ENCODE measurements around the gene ENOX1.
"Not testable (repeated sequence)": the region's sequence is repeated elsewhere in the genome, so short reads cannot be mapped to it uniquely, and the experiment has no call there.

Gene ENOX1

GRCh38 chr13:43431841-43432240 lies 354.9 kb downstream of the ENOX1 start:
- DNase-seq (ENCODE audit: low read depth): no peak

GRCh38 chr13:43431290-43431716 lies 355.5 kb downstream of the ENOX1 start:
- no peak for DNase-seq (ENCODE audit: low read depth)

DNA sequence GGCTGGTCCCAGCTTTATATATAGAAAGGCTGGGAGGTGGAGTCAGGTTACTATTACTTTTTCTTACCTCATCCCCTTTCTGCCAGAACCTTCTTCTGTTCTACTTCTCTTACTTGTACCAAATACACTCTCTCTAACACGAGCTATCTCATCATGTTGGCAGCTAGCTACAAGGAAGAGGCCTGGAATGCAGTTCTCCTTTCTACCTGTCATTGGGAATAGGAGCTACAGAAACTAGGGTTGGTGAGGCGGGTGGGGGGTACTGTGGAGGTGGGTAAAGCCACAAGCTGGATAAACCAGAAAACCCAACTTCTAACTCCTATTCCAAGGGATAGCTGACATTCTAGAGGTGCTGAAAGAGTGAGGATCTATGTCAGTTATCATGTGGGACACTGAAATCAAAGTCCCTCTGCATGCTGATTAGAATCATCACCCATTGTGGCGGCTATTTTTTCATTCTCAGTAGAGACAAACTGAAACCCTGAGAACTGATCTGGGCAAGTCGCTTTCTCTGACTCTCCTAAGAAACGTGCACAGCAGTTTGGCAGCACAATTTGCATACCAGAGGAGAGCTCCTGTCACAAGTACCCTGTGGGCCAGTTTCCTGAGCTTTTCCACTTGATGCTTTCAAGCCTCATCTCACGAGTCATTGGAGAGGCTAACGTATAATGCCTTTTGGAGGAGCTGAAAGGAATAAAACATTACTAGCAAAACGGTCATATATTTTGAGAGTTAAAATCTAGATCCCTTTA lies 358.1 kb downstream of the ENOX1 start:
- no peak for DNase-seq (ENCODE audit: low read depth)

DNA sequence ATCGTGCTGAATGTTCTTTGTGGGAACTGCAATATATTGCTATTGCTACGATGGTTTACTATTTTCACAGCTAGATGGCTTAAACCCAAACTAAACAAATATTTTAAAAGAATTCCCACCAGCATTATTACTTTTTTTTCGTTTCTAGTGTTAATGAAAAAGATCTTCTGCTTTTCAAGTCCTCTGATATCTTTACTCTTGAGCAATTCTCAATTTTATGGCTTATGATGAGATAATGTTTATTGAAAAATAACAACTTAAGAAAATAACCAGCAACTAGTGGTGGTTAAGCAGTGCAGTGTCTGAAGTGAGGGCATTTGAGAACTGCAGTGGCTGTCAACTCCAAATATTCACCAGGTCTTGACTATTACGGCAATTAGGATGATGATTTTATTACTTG lies 360.4 kb downstream of the ENOX1 start:
- no peak for DNase-seq (ENCODE audit: low read depth)

GRCh38 chr13:43425234-43425633 lies 361.5 kb downstream of the ENOX1 start:
- DNase-seq (ENCODE audit: low read depth): no peak

- DNase-seq (ENCODE audit: low read depth): no peak
Observed at GRCh38 chr13:43424412-43424811, 362.4 kb downstream of the ENOX1 start.

GRCh38 chr13:43422116-43422515 lies 364.7 kb downstream of the ENOX1 start:
- DNase-seq (ENCODE audit: low read depth): no peak

- not testable (repeated sequence) for DNase-seq (ENCODE audit: low read depth)
Observed at GRCh38 chr13:43416842-43417241, 369.9 kb downstream of the ENOX1 start.

- not testable (repeated sequence) for DNase-seq (ENCODE audit: low read depth)
Observed at GRCh38 chr13:43416408-43416807, 370.4 kb downstream of the ENOX1 start.

- not testable (repeated sequence) for DNase-seq (ENCODE audit: low read depth)
Observed at GRCh38 chr13:43415903-43416391, 370.8 kb downstream of the ENOX1 start.

DNA sequence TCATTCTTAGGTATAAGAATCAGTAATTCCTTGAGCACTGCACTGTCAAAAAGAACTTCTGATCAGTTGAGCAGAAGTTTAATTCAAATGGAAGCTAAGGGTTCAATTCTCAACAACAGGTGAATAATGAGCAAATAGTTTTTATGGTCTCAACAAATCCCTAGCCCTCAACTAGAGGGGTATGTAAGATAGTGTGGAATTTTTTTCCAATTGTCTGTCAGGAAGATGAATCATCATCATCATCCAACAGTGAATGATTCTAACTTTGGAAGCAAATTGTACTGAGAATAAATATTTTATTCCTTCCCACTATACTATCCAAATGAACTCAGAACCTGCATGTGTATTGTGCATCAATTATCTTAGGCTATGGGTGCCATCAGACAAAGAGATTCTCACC lies 372.7 kb downstream of the ENOX1 start:
- no peak for DNase-seq (ENCODE audit: low read depth)

DNA sequence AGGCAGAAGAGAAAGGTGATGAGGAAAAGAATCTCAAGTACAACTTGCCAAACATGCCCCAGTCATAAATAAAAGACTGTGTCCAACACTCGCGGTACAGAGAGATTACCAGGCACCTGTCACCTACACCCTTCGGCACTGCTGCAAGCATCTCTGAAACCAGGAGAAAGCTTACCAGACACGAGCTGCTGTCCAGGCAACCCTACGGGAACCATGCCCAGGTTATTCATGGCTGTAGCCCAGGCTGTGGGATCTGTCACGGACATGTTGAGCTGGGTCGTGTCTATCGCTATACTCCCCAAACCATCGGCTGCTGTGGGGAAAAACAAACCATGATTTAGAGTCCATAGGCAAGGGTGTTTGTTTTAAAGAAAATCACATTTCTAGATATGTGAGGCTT lies 375.0 kb downstream of the ENOX1 start:
- DNase-seq (ENCODE audit: low read depth): no peak

GRCh38 chr13:43411211-43411610 lies 375.6 kb downstream of the ENOX1 start:
- no peak for DNase-seq (ENCODE audit: low read depth)

DNA sequence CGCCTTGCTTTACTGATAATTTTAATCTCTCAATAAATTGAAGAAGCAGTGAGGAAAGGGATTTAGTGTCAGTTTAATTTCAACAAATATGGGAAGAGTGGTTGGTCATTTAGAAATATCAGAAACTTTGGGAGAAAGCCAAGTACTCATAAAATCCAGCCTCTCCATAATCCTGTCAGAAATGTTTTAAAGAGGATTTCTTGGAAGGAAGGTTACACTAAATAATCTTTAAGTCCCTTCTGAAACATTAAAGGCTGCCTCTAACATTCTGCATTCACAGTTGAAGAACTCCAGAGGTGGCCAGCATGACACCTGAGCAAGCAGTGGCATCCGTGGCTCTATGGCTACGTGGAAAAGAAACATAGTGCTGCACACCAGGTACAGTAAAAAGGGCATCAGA lies 378.5 kb downstream of the ENOX1 start:
- no peak for DNase-seq (ENCODE audit: low read depth)

DNA sequence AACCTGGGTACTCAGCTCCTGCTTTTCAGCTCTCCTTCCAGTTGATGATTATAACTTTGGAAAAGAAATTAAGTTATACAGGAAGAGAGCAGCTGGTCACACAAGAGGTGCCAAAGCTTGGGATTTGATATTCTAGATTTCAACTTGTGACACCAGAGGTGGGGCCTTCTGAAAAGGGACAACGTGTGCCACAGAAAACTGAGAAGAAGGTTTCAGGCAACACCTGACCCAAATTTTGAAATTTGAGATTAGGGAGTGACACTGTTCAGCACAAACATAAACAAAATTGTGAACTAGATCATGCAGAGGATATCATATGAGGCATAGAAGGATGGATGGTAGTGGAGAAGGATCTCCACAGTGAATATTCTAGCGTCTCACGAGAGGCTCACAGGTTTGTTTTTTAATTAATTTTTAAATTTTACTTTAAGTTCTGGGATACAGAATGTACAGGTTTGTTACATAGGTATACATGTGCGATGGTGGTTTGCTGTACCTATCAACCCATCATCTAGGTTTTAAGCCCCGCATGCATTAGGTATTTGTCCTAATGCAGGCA lies 379.7 kb downstream of the ENOX1 start:
- DNase-seq (ENCODE audit: low read depth): no peak

GRCh38 chr13:43405457-43405856 lies 381.3 kb downstream of the ENOX1 start:
- DNase-seq (ENCODE audit: low read depth): no peak

DNA sequence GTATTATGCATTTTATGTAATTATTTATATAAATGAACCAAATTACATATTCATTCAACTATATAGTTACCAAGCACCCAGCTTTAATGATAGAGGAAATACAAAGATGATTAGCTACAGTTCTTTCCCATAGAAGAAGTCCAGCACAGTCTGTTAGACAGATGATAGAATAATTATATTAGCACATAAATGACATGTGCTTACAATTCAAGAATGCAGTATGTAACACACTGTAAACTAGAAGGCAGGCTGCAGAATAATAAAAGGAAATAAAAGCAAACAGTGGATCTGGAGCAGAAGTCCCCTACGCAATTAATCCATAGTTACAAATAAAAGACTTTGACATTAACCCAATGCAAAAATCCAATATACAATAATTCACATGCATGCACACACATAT lies 384.4 kb downstream of the ENOX1 start:
- no peak for DNase-seq (ENCODE audit: low read depth)

- no peak for DNase-seq (ENCODE audit: low read depth)
Observed at GRCh38 chr13:43401361-43401760, 385.4 kb downstream of the ENOX1 start.

DNA sequence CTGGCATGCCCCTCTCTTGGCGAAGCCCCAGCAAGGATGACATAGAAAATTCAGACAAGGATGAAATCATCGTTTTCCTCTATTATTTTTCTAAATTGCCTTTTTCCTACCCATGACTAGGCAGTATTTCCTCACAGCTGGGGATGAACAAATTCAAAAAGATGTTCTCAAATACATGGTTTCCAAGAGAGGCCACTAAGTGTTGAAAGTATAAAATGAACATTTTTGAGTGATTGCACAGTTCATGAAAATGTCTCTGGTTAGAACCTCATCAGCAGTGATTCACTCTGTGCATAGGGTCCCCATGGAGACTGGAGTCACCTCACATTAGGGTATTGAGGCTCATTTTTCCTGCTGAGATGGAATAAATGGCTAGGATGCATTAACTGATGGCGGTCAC lies 389.7 kb downstream of the ENOX1 start:
- no peak for DNase-seq (ENCODE audit: low read depth)

DNA sequence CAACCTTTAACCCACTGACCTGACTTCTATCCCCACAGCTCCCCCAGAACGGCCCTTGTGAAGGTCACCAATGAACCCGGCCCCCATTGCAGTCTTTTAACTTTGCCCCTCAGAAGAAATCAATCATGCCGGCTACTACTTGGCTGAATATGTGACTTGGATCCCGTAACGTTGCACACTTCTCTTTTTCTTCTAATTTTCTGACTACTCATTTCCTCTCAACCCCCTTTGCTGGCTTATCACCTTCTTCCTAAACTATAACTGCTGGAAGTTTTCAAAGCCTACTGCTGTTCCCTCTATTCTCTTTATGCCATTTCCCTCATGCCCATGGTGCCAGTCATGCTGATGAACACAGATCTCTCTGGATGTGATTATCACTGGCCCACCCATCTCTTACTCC lies 395.7 kb downstream of the ENOX1 start:
- no peak for DNase-seq (ENCODE audit: low read depth)

- no peak for DNase-seq (ENCODE audit: low read depth)
Observed at GRCh38 chr13:43390619-43391018, 396.2 kb downstream of the ENOX1 start.

DNA sequence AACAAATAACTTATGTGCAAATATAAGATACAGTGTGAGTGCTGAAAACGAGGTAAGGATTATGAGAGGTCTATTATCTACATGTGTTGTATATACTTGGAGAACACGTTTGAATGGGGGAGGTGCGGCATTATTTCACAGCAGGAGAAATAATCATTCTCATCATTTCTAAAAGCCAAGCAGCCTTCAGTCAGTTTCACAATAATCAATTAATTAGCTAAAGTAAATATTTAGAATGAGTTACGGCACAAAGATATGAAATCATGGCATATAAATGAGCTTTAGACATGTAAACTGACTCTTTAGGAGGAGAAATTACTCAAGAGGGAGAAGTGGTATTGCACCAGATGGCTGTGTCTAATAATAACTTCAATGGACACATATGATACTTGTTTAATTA lies 396.8 kb downstream of the ENOX1 start:
- DNase-seq (ENCODE audit: low read depth): no peak

DNA sequence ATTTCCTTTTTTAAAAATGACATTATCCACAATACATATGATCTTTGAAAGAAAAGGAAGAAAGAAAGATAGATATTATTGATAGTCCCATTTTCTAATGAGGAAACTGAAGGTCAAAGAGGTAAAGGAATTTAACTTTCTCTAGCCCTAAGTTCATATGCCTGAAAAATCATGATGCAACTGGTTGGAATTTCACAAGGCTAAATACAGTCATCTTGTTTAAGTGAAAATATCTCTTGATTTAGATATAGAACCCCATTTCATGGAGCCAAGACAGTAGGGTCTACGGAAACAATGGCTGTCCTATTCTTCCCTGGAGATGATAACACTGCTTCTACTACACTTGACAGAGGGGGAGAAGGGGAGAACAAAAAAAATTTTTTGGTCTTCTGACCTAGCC lies 397.2 kb downstream of the ENOX1 start:
- no peak for DNase-seq (ENCODE audit: low read depth)

Measured in T follicular helper cell (primary cell).